ENCODE data around the gene TFR2. TPM values are rescaled to one million over a fixed set of nuclear protein-coding genes. Genes with fewer than 3 reads are reported as not detected.
"Not testable (repeated sequence)": the region's sequence is repeated elsewhere in the genome, so short reads cannot be mapped to it uniquely, and the experiment has no call there.

Gene TFR2
- total RNA-seq, 1 donor from 2014 or later = 5.9 TPM

- peak; percentile 88 for DNase-seq (ENCODE audit: low read depth)
- TF ChIP-seq, protein P1, sequence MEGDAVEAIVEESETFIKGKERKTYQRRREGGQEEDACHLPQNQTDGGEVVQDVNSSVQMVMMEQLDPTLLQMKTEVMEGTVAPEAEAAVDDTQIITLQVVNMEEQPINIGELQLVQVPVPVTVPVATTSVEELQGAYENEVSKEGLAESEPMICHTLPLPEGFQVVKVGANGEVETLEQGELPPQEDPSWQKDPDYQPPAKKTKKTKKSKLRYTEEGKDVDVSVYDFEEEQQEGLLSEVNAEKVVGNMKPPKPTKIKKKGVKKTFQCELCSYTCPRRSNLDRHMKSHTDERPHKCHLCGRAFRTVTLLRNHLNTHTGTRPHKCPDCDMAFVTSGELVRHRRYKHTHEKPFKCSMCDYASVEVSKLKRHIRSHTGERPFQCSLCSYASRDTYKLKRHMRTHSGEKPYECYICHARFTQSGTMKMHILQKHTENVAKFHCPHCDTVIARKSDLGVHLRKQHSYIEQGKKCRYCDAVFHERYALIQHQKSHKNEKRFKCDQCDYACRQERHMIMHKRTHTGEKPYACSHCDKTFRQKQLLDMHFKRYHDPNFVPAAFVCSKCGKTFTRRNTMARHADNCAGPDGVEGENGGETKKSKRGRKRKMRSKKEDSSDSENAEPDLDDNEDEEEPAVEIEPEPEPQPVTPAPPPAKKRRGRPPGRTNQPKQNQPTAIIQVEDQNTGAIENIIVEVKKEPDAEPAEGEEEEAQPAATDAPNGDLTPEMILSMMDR (conservative IDR thresholded peaks at IDR 0.05; ENCODE audit: low read depth, low read length) = no peak
- H3K4me3 ChIP-seq (ENCODE audit: low read depth, low read length) = peak within 1 kb of the TSS; percentile 96
Observed at GRCh38 chr7:100673302-100673941, 32.1 kb upstream of the TFR2 start, which contains the start of gene GNB2. Gene GNB2 (plus strand): TSS chr7:100673740. CDS start chr7:100676266, 2,526 bp downstream.

- no peak for DNase-seq (ENCODE audit: low read depth)
- H3K4me3 ChIP-seq (ENCODE audit: low read depth, low read length) = no peak overlapping the region
- TF ChIP-seq, protein P1 (conservative IDR thresholded peaks at IDR 0.05; ENCODE audit: low read depth, low read length) = no peak
Observed at GRCh38 chr7:100671353-100672327, 30.3 kb upstream of the TFR2 start.

GRCh38 chr7:100670074-100670473 lies 28.7 kb upstream of the TFR2 start:
- TF ChIP-seq, protein P1 (conservative IDR thresholded peaks at IDR 0.05; ENCODE audit: low read depth, low read length) = no peak
- H3K4me3 ChIP-seq (ENCODE audit: low read depth, low read length) = no peak overlapping the region
- no peak for DNase-seq (ENCODE audit: low read depth)

DNA sequence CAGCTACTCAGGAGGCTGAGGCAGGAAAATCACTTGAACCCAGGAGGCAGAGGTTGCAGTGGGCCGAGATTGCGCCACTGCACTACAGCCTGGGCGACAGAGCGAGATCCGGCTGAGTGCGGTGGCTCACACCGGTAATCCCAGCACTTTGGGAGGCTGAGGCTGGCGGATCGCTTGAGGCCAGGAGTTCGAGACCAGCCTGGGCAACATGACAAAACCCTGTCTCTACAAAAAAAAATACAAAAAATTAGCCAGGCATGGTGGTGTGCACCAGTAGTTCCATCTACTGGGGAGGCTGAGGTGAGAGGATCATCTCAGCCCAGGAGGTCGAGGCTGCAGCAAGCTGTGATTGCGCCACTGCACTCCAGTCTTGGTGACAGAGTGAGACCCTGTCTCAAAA lies 27.8 kb upstream of the TFR2 start:
- H3K4me3 ChIP-seq (ENCODE audit: low read depth, low read length); DNase-seq (ENCODE audit: low read depth): not testable (repeated sequence)

DNA sequence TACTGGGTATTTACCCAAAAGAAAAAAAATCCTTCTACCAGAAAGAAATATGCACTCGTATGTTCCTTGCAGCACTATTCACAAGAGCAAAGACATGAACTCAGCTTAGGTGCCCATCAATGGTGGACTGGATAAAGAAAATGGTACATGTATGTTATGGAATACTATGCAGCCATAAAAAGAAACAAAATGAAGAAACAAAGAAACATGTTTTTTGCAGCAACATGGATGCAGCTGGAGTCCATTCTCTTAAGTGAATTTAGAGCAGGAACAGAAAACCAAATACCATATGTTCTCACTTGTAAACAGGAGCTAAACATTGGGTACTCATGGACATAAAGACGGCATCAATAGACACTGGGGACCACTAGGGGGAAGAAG lies 26.7 kb upstream of the TFR2 start:
- TF ChIP-seq, protein P1 (conservative IDR thresholded peaks at IDR 0.05; ENCODE audit: low read depth, low read length) = no peak
- DNase-seq (ENCODE audit: low read depth) = no peak
- no peak overlapping the region for H3K4me3 ChIP-seq (ENCODE audit: low read depth, low read length)

- no peak for DNase-seq (ENCODE audit: low read depth)
- TF ChIP-seq, protein P1 (conservative IDR thresholded peaks at IDR 0.05; ENCODE audit: low read depth, low read length) = no peak
- no peak overlapping the region for H3K4me3 ChIP-seq (ENCODE audit: low read depth, low read length)
Observed at GRCh38 chr7:100667331-100668068, 26.1 kb upstream of the TFR2 start.

Measured in epithelial cell of proximal tubule (primary cell).